GM21528 (cell line): ENCODE measurements around the gene JMJD1C.
A peak's percentile ranks its signal among the peaks of the same experiment; 100 is the strongest.

Experiments used
- ATAC-seq: cut with Tn5 transposase; IDR thresholded peaks from one replicate; pipeline ENCODE4 v1.9.1; 2021; ENCODE audit warnings: mild to moderate bottlenecking, moderate library complexity; ENCODE audit not compliant: unreplicated experiment, low FRiP score

The JMJD1C gene

DNA sequence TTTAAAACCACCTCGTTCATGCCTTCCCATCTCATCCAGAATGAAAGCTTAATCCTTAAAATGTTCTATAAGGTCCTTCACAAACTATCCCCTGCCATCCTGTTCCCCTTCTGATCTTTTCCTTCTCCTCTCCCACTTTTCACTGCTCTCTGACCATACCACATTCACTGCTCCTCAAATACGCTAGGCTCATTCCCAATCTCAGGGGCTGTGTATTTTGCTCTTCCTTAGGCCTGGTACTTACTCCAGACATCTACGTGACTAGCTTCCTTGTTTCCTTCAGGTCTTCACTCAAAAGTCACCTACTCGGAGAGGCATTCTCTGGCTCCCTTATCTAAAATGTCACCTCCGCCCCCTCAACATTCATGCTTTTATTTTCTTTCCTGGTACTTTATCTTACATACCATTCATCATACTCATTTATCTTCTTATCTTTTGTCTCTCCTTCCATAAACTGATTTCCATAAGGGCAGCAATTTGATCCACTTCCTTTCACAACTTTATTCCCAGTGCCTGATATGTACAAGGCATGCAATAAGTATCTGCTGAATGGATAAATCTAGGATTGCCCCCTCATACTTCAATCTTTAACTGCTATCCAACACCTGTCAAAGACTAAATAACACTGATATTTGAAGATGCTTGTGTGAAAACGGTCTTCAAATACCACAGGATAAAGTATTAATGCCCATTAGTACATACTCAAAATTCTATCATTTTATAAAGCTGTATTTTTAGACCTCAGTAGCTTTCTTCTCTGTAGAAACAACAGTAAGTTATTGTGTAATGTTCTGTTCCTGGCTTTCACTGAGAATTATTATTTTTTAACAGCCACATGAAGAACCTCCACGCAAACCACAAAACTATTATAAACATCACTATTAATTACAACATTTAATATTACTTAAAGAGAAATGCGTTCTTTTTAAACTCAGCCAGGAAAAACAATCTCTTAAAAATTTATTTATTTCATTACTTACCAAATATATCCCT lies 27.0 kb downstream of the JMJD1C start:
- ATAC-seq, result no peak

- ATAC-seq, result no peak
These were observed 28.4 kb downstream of the JMJD1C start for GRCh38 chr10:63437116-63437949.

GRCh38 chr10:63436225-63436624 lies 29.6 kb downstream of the JMJD1C start:
- ATAC-seq, result no peak

DNA sequence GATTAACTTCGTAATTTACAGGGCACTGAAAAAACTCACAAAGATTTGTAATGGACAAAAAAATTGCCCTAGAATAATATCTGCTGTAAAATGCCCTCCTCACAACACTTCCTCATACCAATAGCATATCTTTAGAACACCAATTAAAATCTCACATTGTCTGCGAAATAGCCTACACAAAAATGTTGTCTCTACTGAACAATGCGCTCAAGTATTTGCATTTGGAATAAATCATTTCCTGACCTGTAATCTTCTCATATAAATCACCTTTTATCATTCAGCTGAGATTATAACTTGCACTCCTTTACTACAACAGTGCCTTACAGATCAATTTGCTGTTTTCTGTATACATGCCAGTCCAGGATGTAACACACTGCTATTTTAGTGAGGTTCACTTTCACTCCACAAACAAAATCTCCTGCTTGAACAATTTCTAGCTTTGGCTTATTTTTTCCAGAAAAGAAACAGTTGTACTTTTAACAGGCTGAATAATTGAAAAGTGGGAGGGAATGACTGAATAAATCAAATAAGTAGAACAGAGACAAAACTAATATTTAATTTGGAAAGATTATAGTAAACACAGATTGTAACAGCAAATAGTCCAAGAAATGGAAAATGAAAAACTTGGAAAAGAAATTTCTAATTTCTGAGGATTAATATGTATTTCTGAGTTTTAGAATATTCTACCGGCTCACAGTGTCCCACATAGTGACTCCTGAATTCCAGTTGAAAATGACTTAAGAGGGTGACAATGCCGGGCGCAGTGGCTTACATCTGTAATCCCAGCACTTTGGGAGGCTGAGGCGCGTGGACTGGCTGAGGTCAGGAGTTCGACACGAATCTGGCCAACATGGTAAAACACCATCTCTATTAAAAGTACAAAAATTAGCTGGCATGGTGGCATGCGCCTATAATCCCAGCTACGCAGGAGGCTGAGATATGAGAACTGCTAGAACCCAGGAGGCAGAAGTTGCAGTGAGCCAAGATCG lies 30.6 kb downstream of the JMJD1C start:
- no peak for ATAC-seq

DNA sequence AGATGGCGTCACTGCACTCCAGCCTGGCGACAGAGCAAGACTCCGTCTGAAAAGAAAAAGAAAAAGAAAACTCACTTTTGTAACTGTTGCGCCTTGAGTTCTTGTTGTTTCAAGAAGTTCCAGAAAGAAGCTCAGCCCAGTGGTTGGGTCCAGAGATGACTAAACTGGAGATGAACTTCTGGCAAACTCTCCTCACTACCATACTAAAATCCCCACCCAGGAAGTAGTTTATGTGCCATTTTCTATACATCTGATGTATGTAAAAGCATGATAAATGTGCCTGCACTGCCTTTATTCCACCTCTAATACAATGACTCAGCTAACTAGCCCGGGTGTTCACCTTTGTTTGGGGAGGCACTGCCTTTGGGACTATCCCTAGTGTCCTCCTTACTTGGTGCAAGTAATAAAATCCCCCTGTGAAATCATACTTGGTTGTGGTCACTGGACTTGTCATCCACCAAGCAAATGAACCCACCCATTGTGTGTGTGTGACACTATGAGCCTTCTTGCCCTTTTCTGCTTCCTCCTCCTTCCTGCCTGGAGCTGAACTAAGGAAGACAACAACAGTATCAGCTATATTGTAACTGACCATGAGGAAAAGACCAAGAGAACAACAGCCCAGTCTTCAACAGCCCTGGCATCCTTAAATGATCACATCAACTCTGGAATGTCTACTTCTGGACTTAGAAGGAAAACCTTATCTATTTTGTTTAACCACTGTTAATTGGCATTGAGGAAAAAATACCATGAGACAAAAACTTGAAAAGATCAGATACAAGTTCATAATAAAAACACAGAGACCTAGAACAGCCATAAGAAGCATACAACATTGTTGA lies 33.6 kb downstream of the JMJD1C start:
- no peak for ATAC-seq

DNA sequence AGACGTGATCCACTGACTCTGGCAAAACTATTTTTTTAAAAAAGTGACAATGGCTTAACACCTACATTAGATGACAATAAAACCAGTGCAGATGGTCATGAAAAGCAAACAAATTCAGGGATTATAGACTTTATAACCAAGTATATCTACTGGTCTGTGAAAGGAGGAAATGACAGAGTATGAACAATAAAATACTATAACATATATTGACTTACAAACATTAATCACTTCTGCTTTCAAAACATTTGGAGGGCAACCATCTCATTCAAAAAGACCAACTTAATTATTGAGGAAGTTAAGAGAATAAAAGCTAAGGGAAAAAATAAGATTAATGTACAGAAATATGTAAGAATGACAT lies 34.8 kb downstream of the JMJD1C start:
- ATAC-seq, result no peak

DNA sequence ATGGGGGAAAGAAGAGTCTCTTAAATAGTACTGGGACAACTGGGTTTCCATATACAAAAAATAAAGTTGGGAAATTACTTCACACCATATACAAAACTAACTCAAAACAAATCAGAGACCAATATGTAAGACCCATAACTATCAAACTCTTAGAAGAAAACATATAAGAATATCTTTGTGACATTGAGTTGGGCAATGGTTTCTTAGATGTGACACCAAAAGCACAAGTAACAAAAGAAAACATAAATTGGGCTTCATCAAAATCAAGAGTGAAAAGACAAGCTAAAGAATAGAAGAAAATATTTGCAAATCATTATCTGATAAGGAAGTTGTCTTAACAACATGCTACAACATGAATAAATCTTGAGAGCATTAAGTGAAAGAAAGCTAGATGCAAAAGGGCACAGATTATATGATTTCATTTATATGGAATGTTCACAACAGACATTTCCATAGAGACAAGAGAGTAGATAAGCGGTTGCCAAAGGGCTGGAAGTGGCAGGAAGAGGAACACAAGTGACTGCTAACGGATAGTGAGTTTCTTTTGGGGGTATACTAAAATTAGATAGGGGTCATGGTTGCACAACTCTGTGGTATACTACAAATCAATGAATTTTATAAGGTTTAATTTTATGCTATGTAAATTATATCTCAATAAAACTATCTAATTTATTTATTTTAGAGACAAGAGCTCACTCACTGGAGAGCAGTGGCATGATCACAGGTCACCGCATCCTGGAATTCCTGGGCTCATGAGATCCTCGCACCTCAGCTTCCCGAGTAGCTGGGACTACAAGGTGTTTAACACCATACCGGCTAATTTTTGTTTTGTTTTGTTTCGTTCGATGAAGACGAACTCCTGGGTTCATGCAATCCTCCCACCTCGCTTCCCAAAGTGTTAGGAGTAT lies 35.4 kb downstream of the JMJD1C start:
- no peak for ATAC-seq

- ATAC-seq, result no peak
These were observed 36.5 kb downstream of the JMJD1C start for GRCh38 chr10:63429281-63429680.

DNA sequence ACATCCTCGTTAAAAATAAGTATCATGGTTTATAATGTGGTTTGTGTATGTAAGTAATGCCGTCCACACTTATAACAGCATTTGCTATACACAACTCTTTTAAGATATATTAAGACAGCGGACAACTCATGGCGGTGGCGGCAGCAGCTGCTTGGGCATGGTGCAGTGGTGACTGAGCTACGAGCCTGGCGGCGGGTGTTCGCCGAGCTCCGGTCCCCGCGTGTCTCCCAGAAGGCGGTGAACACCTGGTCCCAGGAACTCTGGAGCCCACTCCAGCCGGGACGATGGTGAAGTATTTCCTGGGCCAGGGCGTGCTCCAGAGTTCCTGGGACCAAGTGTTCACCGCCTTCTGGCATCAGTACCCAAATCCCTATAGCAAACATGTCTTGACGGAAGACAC lies 38.8 kb downstream of the JMJD1C start:
- ATAC-seq, result no peak

- no peak for ATAC-seq
These were observed 40.3 kb downstream of the JMJD1C start for GRCh38 chr10:63425512-63425911.

DNA sequence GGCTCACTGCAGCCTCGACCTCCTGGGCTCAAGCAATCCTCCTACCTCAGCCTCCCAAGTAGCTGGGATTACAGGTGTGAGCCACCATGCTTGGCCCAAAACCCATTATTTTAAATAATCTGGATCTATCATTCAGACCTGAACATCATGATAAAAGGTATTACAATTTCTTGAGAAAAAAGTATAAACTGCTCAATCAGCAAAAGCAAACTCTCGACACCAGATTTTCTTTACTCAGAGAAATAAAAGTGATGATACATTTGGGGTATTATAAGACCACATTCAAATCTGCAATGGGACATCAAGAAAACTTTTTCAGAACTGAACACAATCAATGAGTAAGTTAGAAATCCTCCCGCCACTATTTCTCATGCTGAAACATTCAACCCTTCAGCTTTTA lies 41.2 kb downstream of the JMJD1C start:
- no peak for ATAC-seq

DNA sequence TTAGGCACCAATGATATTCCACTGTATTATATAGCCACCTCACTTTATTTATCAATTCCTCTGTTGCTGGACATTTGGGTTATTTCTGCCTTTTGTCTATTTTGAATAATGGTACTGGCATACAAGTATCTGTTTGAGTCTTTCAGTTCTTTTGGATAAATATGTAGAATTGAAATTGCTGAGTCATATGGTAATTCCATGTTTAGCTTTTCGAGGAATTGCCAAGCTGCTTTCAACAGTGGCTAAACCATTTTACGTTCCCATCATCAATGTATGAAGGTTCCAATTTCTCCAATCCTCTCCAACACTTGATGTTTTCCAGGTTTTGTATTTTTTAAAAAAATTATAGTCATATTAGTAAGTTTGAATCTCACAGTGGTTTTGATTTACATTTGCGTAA lies 42.3 kb downstream of the JMJD1C start:
- no peak for ATAC-seq

DNA sequence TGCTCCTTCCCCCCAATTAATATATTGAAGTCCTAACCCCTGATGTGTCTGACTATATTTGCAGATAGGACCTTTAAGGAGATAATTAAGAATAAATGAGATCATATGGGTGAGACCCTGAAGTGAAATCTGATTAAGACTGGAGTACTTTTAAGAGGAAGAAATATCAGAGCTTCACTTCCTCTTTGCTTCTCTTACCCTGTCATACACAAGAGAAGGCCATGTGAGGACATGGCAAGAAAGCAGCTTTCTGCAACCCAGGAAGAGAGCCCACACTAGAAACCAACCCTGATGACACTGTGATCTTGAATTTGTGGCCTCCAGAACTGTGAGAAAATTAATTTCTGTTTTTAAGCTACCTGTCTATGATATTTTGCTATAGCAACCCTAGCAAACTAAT lies 44.2 kb downstream of the JMJD1C start:
- ATAC-seq, result peak; percentile 92

DNA sequence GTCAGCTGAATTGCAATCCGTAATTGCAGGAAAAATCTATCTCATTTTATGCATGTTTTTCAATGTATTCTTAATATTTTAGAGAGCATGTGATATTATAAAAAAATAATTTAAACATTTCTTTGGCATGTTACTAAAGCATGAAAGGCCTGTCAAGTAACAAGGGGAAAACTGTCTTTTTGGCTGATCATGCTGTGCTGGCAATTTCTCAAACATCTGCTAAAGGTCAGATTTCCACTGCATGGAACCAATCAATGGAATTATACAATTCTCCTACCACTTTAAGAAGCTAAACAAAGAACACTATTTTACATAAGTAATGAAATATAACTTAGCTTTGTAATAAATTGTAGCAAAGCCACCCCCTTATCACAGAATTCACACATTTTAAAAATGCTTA lies 49.4 kb downstream of the JMJD1C start:
- ATAC-seq, result no peak

DNA sequence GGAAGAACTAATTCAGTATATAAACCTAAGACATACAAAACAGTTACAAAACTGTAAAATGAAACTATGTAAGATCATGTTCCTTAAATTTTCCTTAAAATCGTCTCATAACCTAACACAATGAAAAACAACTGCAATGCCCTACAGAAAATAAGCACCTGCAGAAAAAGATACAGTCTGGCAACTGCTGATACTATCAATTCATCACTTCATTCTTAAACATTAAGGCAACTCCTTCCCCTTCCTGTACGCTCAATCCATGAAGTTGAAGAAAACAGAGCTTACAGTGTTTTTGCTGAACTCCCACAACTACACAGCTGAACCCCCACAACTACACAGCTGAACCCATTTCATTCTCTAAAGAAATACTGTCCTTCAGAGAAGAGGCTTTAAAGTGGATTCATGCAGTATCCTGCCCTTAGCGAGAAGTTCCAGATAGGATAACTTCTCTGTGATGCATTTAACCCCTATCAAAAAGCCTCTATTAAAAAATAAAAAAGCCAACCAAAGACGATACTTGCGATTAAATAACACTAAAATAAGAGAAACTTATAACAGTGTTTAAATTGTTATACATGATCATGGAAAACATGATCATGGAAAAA lies 50.0 kb downstream of the JMJD1C start:
- no peak for ATAC-seq

DNA sequence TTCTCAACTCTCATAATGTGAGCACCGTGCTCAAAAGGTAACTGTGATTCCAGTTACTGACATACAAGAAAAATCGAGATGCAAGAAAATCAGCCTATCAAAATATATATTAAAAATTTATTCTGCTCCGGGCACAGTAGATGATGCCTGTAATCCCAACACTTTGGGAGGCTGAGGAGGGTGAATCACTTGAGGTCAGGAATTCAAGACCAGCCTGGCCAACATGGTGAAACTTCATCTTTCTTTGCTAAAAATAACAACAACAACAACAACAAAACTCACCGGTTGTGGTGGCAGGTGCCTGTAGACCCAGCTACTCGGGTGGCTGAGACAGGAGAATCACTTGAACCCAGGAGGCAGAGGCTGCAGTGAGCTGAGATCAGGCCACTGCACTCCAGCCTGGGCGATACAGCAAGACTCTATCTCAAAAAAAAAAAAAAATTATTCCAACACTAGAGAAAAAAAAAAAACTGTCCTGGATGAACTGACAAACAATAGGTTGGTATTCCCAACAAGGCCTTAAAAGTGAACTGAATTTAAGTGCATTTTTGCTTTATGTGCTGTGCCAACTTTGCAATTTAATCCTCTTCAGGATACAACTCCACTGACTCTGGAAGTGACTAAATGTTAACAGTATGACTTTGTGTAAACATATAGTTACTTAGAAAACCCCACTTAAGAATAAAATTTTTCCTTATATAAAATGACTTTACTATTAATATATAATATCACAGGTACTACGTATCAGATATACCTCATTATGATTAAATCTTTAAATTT lies 51.1 kb downstream of the JMJD1C start:
- no peak for ATAC-seq

DNA sequence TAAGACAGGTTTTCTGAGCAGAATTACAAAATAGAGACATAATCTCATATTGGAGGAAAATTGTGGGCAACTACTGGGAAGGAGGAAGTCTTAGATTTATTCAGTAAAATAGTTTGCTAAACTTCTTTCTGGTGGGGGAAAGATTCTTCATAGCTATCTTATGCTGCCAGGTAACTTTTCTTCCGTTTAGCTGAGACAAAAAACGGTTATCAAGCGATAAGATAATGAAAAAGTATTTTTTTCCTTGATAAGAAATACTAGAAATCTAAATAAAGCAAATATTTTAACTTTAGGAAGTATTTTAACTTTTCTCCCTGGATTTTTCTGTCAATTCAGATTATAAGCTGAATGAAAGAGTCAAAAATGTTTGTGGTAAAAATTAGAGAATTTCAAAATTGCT lies 52.3 kb downstream of the JMJD1C start:
- no peak for ATAC-seq
